Fibroblast of the conjunctiva (primary cell): ENCODE results near the gene SORCS2.

ENCODE experiments used
- DNase-seq: peaks from one replicate; pipeline ENCODE4 v3.0.0-alpha.2; 2010; ENCODE audit warnings: low read depth

Gene SORCS2

DNA sequence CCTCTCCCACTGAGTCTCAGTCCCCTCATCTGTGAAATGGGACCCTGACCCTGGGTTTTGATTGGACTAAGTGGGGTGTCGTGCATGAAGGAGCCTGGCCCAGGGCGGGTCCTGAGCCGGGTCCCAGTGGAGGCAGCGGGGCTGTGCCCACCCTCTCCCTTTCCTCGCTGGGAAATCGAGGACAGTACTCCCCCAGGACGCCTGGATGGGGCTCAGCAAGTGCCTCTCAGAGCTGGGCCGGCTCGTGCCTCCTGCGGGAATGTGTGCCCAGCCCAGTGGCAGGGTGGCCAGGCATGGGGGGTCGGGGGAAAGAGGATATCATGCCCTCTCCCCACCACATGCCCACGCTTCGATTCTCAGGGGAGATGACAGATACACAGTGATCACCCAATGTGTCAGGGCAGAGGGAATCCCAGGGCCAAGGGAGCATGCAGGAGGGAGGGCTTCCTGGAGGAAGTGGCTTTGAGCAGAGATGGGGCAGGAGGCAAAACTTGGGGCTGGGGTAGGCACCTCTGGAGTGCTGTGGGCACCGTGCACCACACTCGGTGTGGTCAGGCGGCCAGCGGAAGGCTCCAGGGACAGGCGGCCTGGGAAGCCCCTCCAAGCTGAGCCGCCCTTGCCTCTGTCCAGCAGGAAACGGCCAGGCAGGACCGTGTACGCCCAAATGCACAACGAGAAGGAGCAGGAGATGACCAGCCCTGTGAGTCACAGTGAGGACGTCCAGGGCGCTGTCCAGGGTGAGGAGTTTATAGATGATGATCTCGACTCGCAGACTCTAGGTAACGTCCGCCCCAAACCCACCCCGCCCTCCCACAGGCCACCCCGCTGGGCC is 544.3 kb downstream of the SORCS2 start:
- DNase-seq, result no peak

DNA sequence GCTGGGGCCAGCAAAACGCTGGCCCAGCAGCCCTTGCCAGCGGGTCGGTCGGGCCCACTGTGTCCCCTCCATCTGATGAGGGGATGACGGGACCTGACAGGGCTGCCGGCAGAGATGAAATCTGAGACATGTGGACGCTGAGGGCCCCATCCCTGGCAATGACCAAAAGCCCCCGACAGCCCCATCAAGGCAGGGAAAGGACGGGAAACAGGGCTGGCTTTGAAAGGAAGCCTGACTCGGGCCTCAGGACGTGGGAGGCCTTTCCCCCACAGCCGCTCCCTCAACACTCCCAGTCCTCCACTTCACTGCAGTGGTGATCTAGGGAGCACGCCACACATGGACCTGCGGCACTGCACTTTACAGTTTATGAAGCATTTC is 544.9 kb downstream of the SORCS2 start:
- DNase-seq, result no peak

DNA sequence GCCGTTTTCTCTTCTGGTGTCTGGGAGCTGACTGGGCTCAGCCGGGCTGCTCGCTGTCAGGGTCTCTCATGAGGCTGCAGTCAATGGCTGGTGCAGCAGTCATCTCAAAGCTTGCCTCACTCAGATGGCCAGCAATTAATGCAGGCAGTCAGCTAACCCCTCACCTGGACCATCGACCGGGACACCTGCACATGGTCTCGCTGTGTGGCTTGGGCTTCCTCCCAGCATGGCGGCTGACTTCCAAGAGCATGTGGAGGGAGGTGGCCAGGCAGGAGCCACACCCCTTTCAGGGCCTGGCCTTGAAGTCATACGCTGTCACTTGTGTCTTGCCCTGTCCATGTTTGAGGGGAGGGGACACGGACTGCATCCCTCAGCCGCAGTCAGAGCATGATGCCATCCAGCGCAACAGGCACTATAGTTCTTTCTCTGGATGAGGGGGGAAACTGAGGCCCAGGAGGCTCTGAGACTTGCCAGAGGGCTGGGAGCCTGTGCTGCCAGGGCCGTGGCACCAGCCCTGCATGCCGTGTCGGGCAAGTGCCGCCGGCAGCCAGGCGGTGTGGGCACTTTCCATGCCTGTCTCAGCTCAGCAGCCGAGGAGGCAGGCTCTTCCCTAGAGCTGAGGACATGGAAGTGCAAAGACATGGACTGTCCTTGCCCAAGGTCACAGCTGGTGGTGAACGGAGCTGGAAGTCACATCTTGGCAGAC is 545.6 kb downstream of the SORCS2 start:
- DNase-seq, result no peak

DNA sequence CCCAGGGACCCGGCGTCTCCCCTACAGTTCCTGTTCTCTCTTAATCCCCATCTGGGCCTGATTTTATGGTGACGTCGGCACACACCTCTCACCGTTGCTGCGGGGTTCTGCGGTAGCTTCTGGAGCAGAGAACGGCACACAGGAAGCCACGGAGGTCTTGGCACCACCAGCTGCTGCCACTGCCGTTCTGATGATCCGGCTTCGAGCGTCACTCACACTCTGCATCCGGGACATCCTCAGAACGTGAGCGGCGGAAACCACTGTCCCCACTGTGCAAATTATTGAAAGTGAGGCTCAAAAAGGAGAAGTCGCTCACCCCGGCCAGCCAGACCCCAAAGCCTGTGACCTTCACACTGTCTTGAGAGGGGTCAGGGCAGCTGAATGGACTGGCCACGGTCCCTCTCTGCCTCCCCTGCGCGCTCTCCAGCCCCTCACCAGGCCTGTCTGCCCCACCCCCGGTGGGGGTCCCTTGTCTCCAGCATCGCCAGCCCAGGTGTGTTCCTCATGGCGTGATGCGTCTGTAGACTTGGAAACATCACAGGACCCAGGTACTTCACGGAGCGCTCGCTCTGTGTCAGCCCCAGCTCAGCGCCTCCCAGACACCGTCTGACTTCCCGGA is 546.2 kb downstream of the SORCS2 start:
- no peak for DNase-seq

DNA sequence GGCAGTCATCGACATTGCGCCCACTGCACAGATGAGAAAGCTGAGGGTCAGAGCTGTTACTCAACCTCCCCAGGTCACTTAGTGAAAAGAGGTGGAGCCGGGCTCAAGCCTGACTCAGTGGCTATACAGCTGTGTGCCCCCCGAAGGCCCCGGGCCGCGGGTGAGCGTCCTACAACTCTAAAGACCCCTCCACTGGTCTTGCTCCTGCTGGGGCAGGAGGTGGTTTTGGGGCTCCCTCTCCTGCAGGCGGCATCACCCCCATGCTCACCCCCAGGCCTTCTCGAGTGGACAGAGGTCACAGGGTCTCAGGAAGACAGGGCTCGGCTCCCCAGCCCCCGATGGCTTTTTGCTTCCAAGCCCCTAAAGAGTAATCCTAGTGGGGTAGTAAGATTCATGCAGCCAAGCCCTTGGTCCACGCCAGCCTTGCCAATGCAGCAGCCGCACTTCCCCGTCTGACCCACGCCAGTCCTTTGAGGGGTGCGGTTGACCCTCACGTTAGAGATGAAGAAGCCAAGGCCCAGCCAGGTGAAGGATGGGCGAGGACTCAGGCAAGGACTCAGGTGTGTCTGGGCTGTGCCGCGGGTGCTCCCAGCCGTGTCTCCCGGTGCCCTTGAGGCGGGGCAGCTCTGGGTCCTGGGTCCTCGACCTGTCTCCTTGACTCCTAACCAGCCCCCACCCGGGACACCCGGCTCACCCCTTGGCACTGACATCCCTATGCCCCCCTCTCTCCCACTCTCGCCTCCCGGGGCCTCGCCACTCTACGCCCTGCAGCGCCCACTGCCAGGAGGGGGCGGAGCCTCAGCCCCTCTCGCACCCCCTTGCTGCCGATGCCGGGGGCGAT is 547.0 kb downstream of the SORCS2 start:
- DNase-seq, result no peak

DNA sequence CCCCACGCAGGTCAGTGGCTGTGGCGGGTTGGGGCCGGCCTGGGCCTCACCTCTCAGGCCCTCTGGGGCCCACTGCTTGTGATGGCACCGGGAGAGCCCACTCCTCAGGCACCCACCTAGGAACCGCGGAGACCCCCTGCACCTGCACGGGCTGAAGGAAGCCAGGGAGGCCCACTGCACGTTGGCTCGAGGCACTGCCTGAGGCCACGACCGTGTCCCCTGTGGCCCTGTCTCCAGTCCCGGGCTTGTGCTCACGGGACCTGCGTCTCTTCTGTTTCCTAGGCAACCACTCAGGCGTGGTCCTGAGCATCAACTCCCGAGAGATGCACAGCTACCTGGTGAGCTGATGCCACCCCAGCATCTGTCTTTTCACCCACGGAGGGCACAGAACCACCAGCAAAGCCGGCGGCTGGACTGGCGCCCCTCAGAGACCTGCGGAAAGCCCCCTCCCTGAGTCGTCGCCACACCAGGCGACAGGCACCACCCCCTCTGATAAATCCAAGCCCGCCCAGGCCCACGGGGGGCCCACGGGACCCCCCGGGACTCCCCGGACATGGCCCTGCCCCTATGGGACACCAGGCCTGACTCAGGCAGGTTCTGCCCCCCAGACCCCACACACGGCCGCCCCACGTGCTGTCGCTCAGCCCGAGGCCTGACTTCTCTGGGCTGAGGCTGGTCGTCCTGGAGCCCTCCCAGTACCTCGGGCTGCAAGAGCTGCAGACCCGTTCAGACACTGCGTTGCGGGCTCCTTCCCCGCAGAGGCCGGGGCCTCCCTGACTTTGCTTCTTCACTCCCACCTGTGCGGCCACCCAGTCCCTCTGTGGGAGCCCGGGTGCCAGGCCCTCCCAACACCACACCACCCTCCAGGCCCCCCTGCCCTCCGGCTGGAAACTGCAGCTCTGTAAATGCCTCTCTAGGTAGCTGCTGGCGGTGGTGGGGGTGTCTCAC is 547.9 kb downstream of the SORCS2 start:
- DNase-seq, result no peak

DNA sequence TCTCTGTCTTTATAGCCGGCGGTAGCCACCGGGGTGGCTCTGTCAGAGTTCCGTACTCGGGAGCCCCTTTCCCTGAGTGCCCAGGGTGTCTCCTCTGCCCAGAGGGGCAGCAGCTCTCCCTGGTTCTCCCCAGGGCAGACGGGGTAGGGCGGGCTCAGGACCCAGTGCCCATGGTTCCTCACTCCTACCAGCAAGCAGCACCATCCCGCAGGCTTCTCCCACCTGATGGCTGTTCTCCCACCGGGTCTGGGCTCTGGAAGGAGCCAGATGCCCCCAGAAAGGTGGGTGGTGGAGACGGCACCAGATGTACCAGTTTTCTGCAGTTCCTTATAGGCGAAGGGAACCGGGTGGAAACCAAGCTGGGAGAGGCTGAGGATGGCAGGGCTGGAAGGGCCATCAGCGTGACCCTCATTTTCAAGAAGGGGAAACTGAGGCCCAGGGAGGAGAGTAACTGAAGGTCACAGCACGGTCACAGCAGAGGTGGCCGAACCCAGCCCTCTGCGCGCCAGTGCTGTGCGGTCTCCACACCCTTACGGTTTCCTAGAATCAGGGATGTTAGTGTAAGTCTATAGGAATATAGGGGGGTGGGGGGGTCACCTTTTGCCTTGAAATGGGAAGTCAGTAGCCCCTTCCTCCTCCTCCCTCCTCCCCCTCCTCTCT is 548.7 kb downstream of the SORCS2 start:
- no peak for DNase-seq

DNA sequence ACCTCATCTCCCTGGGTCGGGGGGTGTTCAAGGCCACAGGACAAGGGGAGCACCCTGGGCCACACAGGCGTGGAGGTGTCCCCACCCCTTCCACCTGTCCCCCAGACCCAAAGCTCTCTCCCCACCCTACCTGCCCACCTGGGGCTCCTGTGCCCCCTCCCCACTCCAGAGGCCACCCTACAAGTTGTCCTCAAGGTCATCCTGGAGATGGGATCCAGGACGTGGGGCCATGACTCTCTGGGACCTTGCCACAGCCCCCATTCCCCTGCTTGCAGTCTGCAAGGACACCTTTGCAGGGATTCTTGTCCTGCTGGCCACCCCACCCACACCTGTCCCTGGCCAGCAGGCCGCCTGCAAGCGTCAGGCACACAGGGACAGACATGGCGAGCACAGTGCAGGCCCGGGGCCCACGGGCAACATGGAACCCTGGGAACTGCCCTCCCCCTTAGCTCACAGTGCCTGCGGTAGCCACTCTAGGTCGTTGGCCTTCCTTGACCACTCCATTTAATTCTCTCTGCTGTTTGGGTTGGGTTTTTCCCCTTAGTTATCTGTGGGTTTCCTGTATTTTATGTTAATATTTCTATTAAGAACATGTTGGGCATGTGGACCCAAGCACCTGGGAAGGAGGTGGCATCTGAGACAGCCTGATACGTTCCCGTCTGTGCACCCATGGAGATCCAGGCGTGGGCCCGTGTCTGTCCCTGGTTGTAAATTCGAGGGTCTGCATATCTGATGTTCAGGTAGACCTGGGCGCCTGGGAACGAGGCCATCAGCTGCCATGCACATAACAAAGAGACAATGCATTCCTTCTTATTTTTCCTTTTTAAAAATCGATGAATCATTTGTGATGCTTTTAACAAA is 549.8 kb downstream of the SORCS2 start:
- no peak for DNase-seq

DNA sequence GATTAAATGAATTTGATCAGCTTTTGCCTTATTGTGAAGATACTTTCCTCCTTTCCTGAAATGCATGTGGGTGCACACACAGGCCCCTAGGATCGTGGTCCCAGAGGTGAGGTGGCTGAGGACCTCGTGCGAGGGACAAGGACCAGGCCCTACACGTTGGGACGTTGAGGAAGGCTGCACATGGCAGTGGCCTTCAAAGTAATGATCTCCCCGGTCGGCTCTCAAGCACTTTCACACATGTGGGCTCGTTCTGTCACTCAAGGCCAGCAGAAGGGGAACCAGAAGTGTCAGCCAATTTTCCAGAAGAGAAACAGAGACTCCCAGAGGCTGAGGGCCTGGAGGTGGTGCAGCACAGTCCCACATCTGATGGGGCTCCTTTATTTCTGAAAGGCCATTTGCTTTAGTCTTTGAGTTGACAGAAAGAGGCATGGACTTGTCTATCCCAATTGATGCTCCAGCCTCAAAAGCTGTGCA is 550.5 kb downstream of the SORCS2 start:
- no peak for DNase-seq

DNA sequence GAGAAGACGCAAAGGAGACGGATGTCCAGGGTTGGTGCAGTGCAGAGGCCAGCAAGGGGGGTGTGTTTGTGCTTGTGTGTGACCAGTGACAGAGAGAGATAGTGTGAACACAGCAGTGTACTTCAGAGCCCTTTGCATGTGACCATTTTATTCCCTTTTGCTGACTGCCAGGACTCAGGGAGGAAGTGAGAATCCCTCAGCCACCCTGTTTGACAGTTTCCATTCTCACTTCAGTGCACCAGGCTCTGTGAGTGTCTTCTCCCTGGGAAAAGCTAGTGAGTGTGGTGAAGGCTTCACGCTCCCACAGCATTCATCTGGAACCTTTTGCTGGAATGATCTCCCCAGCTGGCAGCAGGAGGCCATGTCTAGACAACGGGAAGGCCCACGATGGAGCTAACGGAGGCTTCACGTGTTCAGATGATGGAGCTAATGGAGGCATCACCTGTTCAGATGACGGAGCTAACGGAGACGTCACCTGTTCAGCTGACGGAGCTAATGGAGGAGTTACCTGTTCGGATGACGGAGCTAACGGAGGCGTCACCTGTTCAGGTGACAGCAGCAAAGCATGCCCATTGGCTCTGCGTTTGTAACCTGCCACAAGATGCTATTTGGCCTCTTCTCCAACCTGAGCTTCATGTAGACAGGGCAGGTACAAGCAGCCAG is 551.9 kb downstream of the SORCS2 start:
- no peak for DNase-seq

DNA sequence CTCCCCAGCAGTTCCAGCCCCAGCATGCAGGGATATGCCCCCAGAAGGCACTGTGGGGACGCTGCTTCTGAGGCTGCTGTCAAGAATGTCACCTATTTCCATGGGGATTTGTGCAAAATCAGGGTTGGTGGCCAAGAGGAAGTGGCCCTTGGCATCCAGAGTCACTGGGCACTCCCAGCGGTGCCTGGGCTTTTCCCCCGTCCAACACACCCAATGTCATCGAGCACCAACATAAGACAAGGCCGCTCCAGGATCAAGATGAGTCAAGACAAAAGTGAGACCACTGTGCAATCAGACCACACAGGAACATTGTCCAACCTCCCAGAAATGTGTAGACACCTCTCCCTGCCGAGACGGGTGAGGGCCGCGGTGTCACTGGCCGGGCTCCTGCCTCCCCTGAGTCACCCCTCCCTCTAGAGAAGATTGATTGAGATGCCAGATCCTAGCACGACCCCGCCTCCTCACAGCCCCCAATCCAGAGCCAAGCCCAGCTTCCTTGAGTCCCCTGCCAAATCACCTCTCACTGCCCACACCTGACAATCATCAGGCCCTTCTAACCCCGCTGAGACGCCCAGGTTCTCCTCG is 553.1 kb downstream of the SORCS2 start:
- no peak for DNase-seq

DNA sequence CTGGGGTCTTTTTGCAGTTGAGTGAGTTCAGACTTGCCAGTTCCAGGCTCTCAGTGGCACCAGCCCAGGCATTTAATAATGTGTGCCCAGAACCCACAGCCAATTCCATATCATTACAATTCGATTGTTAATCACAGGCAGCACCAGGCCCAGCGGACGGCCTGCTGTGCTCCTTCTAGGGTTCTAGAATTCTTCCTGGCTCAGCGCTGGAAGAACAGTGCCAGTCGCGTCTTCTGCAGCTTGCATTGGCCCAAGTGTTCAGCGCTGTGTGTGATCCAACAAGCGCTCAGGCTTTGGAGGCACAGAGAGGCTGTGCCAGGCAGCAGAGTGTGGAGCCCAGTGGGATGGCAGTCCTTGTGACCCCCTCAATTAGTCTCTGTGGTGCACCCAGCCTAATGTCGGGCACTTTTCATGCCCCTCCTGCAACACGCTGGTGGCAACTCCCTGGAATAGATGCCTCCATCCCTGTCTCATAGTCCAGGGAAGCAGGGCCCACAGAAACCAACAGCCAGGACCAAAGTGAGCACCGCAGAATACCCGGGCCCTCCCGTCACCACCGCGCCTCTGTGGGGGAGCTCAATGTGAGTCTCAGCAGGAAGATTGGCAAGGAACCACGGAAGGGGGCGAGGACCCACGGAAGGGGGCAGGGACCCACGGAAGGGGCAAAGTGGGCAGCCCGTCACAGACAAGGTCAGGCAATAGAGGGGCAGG is 554.2 kb downstream of the SORCS2 start:
- DNase-seq, result no peak

DNA sequence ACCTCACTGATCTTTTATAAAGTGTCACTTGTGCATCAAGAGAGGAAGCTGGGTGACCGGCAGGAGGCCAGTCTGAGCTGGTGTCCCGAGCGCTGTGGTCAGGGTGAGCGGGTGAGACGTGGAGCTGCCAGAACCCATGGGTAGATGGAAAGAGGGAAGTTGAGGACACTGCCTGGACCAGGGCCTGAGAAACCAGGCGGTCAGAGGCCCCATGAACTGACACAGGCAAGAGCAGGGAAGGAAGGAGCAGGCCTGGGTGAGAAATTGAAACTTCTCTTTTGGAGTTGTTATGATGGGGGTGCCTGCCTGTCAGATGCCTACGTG is 554.7 kb downstream of the SORCS2 start:
- DNase-seq, result no peak

DNA sequence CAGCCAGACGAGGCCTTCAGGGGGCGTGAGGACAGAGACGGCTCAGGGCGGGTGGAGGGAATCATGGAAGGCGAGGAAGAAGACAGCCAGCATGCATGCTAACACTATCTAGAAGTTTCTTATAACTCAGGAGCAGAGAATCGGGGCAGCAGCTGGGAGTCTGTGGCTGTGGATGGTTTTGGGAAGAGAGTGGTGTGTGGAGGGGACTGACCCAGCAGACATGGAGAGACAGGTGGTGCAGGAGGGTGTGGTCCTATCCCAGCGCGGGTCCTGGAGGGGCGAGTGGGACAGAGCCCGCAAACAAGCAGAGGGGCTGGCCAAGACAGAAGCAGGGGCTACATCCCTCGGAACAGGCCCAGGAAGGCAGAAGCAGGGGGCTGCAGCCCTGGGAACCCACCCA is 555.2 kb downstream of the SORCS2 start:
- DNase-seq, result no peak

DNA sequence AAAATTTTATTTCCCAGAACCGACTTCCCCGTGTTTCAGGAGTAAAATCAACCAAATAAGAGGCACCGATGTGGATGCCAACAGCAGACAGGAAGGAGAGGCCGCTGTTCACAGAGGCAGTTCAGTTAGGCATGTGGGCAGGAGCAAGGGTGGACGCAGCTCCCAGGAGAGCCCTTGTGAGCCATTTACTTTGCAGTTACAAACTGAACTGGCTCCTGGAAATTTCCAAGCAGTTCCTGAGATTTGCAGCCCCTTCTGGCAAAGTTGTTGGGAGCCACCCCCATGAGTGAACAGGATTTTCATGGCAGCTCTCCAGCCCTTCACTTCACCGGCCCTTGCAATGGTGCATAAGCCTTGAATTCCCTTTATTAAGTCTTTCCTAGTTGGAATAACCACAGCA is 558.2 kb downstream of the SORCS2 start:
- DNase-seq, result no peak

DNA sequence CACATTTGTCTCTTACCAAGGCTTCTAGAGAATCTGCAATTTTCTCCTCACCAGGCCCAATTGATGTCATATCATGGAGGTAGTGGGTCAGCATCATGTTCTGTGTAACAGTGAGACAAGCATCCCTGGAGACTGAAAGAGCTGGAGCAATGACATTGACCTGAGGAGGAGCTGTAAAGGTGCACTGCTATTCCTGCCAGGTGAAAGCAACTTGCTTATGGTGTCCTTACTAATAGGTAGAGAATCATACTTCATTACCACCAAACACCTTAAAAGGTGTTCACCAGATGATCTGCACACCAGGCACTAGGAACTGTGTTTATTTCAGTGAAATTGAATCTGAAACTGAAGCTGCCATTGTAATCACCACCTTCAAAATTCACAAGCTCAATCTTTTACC is 558.6 kb downstream of the SORCS2 start:
- no peak for DNase-seq

DNA sequence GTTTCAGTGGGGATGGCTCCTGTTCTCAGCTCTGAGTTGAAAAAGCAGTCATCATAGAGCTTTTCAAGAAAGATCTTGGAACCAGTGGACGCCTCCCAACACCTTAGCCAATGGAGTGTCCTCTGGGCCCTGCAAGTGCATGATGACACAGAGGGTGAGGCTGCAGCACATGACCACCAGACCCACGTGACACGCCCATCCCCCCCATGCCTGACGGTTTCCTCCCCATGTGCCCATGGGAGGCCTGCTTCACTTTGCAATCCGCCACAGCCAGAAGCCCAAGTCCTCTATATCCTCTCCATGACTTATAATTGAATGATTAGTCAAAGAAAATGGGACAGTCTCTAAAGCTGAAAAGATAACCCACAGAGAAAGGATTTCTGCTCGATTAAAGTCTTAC is 560.3 kb downstream of the SORCS2 start:
- no peak for DNase-seq

DNA sequence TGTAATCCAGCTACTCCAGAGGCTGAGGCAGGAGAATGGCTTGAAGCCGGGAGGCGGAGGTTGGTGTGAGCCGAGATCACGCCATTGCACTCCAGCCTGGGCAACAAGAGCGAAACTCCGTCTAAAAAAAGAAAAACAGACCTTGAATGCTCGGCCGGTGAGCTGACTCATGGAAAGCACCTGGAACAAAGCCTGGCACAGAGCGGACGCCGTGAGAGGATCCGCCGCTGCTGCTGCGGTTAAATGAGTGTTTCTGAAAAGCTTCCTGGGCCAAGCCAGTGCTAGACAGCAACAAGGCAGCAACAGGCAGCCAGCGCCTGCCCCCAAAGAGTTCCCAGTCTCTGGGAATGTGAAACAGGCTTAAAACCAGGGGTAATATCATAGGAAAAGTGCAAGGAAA is 560.9 kb downstream of the SORCS2 start:
- DNase-seq, result no peak
